ENCODE data around the gene MGLL. TPM values are rescaled to one million over a fixed set of nuclear protein-coding genes. Genes with fewer than 3 reads are reported as not detected.

The MGLL gene
- total RNA-seq, 2 experiments from 2014 or later, result 0.31 to 0.41 TPM

- H3K4me3 Mint-ChIP-seq, result no peak overlapping the region
- H3K9me3 Mint-ChIP-seq, result no peaks in the 10 kb centered on the region
- H3K27ac Mint-ChIP-seq, result no peak overlapping the region
- H3K36me3 Mint-ChIP-seq, result no peaks in the 10 kb centered on the region
- intact Hi-C loops (cut with micrococcal nuclease), result no loop called here
- DNase-seq, result no peak
- peaks cover under 1% of the 10 kb centered on the region for H3K4me1 Mint-ChIP-seq (ENCODE audit: low read depth)
- peaks cover 12% of the 10 kb centered on the region for H3K27me3 Mint-ChIP-seq
- POLR2A ChIA-PET, result no interaction called here
- CTCF ChIA-PET, result no interaction called here
These were observed 5.4 kb downstream of the MGLL start for GRCh38 chr3:127816783-127817405.

- DNase-seq, result no peak
- Mint-ChIP-seq H3K27ac (no peak overlapping the region), H3K36me3 (no peaks in the 10 kb centered on the region), H3K27me3 (peaks cover 7% of the 10 kb centered on the region), H3K4me1 (ENCODE audit: low read depth) (no peaks in the 10 kb centered on the region), H3K9me3 (no peaks in the 10 kb centered on the region), H3K4me3 (no peak overlapping the region)
- intact Hi-C loops (cut with micrococcal nuclease), result no loop called here
- CTCF ChIA-PET, result interaction anchor here (1.6 kb wide), 1 partner anchor 142 kb away, joined by 3 read pairs; no protein-coding TSS in a partner anchor
- POLR2A ChIA-PET, result no interaction called here
These were observed 6.4 kb downstream of the MGLL start for GRCh38 chr3:127815641-127816605.

- H3K4me3 Mint-ChIP-seq, result no peak overlapping the region
- no peak for DNase-seq
- H3K27ac Mint-ChIP-seq, result no peak overlapping the region
- no peaks in the 10 kb centered on the region for H3K36me3 Mint-ChIP-seq
- no peaks in the 10 kb centered on the region for H3K4me1 Mint-ChIP-seq (ENCODE audit: low read depth)
- intact Hi-C loops (cut with micrococcal nuclease), result no loop called here
- H3K27me3 Mint-ChIP-seq, result peaks cover 3% of the 10 kb centered on the region
- POLR2A ChIA-PET, result no interaction called here
- CTCF ChIA-PET, result interaction anchor here (1.6 kb wide), 1 partner anchor 143 kb away, joined by 3 read pairs; no protein-coding TSS in a partner anchor
- no peaks in the 10 kb centered on the region for H3K9me3 Mint-ChIP-seq
These were observed 7.3 kb downstream of the MGLL start for GRCh38 chr3:127815001-127815400.

GRCh38 chr3:127814325-127814781, 8.0 kb downstream of the MGLL start:
- POLR2A ChIA-PET, result no interaction called here
- H3K4me1 Mint-ChIP-seq (ENCODE audit: low read depth), result no peaks in the 10 kb centered on the region
- no peaks in the 10 kb centered on the region for H3K36me3 Mint-ChIP-seq
- CTCF ChIA-PET, result interaction anchor here (1.6 kb wide), 1 partner anchor 144 kb away, joined by 3 read pairs; no protein-coding TSS in a partner anchor
- intact Hi-C loops (cut with micrococcal nuclease), result no loop called here
- H3K27me3 Mint-ChIP-seq, result peaks cover 2% of the 10 kb centered on the region
- H3K4me3 Mint-ChIP-seq, result no peak overlapping the region
- no peak for DNase-seq
- H3K9me3 Mint-ChIP-seq, result no peaks in the 10 kb centered on the region
- H3K27ac Mint-ChIP-seq, result no peak overlapping the region

GRCh38 chr3:127812151-127812550, 10.2 kb downstream of the MGLL start:
- no peak for DNase-seq
- H3K27ac Mint-ChIP-seq, result no peak overlapping the region
- peaks cover 2% of the 10 kb centered on the region for H3K27me3 Mint-ChIP-seq
- H3K9me3 Mint-ChIP-seq, result no peaks in the 10 kb centered on the region
- ChIA-PET POLR2A (no interaction called here), CTCF (no interaction called here)
- no peaks in the 10 kb centered on the region for H3K4me1 Mint-ChIP-seq (ENCODE audit: low read depth)
- intact Hi-C loops (cut with micrococcal nuclease), result no loop called here
- no peaks in the 10 kb centered on the region for H3K36me3 Mint-ChIP-seq
- H3K4me3 Mint-ChIP-seq, result no peak overlapping the region

GRCh38 chr3:127811717-127812116, 10.6 kb downstream of the MGLL start:
- no peak overlapping the region for H3K4me3 Mint-ChIP-seq
- intact Hi-C loops (cut with micrococcal nuclease), result no loop called here
- no peaks in the 10 kb centered on the region for H3K9me3 Mint-ChIP-seq
- ChIA-PET CTCF (no interaction called here), POLR2A (no interaction called here)
- no peak overlapping the region for H3K27ac Mint-ChIP-seq
- peaks cover 2% of the 10 kb centered on the region for H3K27me3 Mint-ChIP-seq
- no peaks in the 10 kb centered on the region for H3K4me1 Mint-ChIP-seq (ENCODE audit: low read depth)
- DNase-seq, result no peak
- no peaks in the 10 kb centered on the region for H3K36me3 Mint-ChIP-seq

- no peaks in the 10 kb centered on the region for H3K36me3 Mint-ChIP-seq
These were observed 12.7 kb downstream of the MGLL start for GRCh38 chr3:127809611-127810010.

GRCh38 chr3:127809211-127809610, 13.1 kb downstream of the MGLL start:
- no peak overlapping the region for H3K4me3 Mint-ChIP-seq
- ChIA-PET POLR2A (no interaction called here), CTCF (no interaction called here)
- no peak for DNase-seq
- H3K4me1 Mint-ChIP-seq (ENCODE audit: low read depth), result no peaks in the 10 kb centered on the region
- H3K9me3 Mint-ChIP-seq, result no peaks in the 10 kb centered on the region
- H3K27ac Mint-ChIP-seq, result no peak overlapping the region
- peaks cover 2% of the 10 kb centered on the region for H3K27me3 Mint-ChIP-seq
- no peaks in the 10 kb centered on the region for H3K36me3 Mint-ChIP-seq
- intact Hi-C loops (cut with micrococcal nuclease), result no loop called here

More at GRCh38 chr3:127809611-127810010, 12.7 kb downstream of the MGLL start:
- no peak for DNase-seq
- POLR2A ChIA-PET, result no interaction called here
- CTCF ChIA-PET, result no interaction called here
- H3K4me1 Mint-ChIP-seq (ENCODE audit: low read depth), result no peaks in the 10 kb centered on the region
- H3K9me3 Mint-ChIP-seq, result no peaks in the 10 kb centered on the region
- intact Hi-C loops (cut with micrococcal nuclease), result no loop called here
- peaks cover 2% of the 10 kb centered on the region for H3K27me3 Mint-ChIP-seq
- H3K4me3 Mint-ChIP-seq, result no peak overlapping the region
- no peak overlapping the region for H3K27ac Mint-ChIP-seq

GRCh38 chr3:127808197-127808596, 14.1 kb downstream of the MGLL start:
- H3K4me1 Mint-ChIP-seq (ENCODE audit: low read depth), result no peaks in the 10 kb centered on the region
- no peak overlapping the region for H3K4me3 Mint-ChIP-seq
- intact Hi-C loops (cut with micrococcal nuclease), result no loop called here
- peaks cover 2% of the 10 kb centered on the region for H3K27me3 Mint-ChIP-seq
- POLR2A ChIA-PET, result no interaction called here
- H3K9me3 Mint-ChIP-seq, result no peaks in the 10 kb centered on the region
- CTCF ChIA-PET, result no interaction called here
- no peak for DNase-seq
- no peak overlapping the region for H3K27ac Mint-ChIP-seq
- no peaks in the 10 kb centered on the region for H3K36me3 Mint-ChIP-seq

- ChIA-PET CTCF (no interaction called here), POLR2A (no interaction called here)
- DNase-seq, result no peak
- Mint-ChIP-seq H3K4me1 (ENCODE audit: low read depth) (peaks cover 5% of the 10 kb centered on the region), H3K27ac (no peak overlapping the region), H3K4me3 (no peak overlapping the region), H3K36me3 (no peaks in the 10 kb centered on the region), H3K27me3 (no peaks in the 10 kb centered on the region), H3K9me3 (no peaks in the 10 kb centered on the region)
- intact Hi-C loops (cut with micrococcal nuclease), result no loop called here
These were observed 17.1 kb downstream of the MGLL start for GRCh38 chr3:127805026-127805753.

GRCh38 chr3:127804141-127804540, 18.2 kb downstream of the MGLL start:
- ChIA-PET POLR2A (no interaction called here), CTCF (no interaction called here)

GRCh38 chr3:127803619-127804018, 18.7 kb downstream of the MGLL start:
- DNase-seq, result no peak
- peaks cover 5% of the 10 kb centered on the region for H3K4me1 Mint-ChIP-seq (ENCODE audit: low read depth)
- ChIA-PET CTCF (no interaction called here), POLR2A (no interaction called here)
- H3K36me3 Mint-ChIP-seq, result no peaks in the 10 kb centered on the region
- H3K27ac Mint-ChIP-seq, result no peak overlapping the region
- no peaks in the 10 kb centered on the region for H3K27me3 Mint-ChIP-seq
- H3K9me3 Mint-ChIP-seq, result no peaks in the 10 kb centered on the region
- H3K4me3 Mint-ChIP-seq, result no peak overlapping the region
- intact Hi-C loops (cut with micrococcal nuclease), result no loop called here

More at GRCh38 chr3:127804141-127804540, 18.2 kb downstream of the MGLL start:
- Mint-ChIP-seq H3K4me1 (ENCODE audit: low read depth) (peaks cover 5% of the 10 kb centered on the region), H3K27ac (no peak overlapping the region), H3K4me3 (no peak overlapping the region), H3K36me3 (no peaks in the 10 kb centered on the region), H3K27me3 (no peaks in the 10 kb centered on the region), H3K9me3 (no peaks in the 10 kb centered on the region)
- intact Hi-C loops (cut with micrococcal nuclease), result no loop called here
- DNase-seq, result no peak

All from activated CD4-positive, alpha-beta memory T cell treated with anti-CD3 and anti-CD28 coated beads for 36 hours (primary cell).